HPDE6-E6E7 (cell line): ENCODE data around the gene ABHD2.

Source experiments
- DNase-seq: peaks from one replicate; pipeline ENCODE4 v3.0.0; 2011; ENCODE audit warnings: missing footprints; ENCODE audit errors: extremely low spot score

Gene ABHD2

GRCh38 chr15:89194608-89195007 is 106.4 kb downstream of the ABHD2 start:
- DNase-seq, result no peak

GRCh38 chr15:89195836-89196235 is 107.6 kb downstream of the ABHD2 start:
- DNase-seq, result no peak

DNA sequence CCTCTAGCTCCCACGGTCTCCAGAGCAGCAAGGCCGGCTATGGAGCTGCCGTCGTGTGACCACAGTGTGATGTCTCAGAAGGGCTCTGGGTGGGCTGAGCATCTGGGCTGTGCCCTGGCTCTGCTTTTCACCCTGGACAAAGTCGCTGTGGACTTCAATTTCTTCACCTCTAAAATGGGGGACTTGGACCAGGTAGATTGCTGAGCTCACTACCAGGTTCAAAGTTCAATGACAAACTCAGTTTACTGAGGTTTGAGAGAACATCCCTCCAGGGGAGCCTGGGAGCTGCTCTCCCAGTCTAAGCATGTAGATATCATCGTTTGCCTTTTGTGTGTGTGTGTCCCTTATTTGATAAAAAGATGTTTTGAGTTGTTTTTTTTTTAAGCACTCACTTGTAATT is 108.0 kb downstream of the ABHD2 start:
- no peak for DNase-seq

GRCh38 chr15:89196994-89197393 is 108.7 kb downstream of the ABHD2 start:
- peak; percentile 17 for DNase-seq

DNA sequence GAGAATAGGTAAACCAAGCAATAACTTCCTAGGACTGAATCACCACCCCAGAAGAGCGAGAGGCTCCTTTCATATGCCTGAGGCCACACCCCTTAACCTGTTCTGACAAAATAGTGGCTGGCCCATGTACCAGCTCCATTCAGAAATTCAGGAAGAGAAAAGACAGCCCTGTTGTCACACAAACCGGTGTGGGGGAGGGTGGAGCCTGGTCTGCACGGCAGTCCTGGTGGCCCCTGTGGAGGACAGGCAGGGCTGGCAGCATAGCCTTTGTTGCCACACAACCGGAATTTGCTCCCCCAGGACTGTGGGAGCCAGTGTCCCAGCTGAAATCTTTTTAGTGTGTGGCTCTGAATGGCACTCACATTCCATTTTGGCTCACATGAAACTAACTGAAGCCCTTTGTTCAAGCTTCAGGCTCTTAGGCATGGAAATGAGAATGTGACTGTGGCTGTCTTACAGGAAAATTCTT is 109.3 kb downstream of the ABHD2 start:
- DNase-seq, result peak; percentile 74

- DNase-seq, result no peak
These were observed 109.9 kb downstream of the ABHD2 start for GRCh38 chr15:89198196-89198595.

DNA sequence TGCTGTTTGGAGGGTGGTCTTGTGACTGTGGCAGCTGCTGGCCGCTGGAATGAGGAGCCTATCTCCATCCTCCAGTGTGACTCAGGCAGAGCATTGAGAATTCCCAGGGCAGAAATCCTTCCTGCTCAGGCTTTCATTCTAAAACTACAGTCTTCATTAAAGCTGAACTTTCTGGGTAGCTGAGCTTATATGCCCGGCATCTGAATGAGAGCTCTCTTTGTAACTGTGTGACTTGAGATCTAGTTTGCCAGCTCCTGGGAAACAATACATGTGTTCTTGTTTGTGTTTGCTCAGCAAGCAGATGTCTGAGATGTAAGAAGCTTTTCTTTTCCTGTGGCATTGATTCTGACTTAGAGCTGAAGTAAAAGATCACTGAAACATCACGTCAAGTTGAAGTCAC is 110.7 kb downstream of the ABHD2 start:
- no peak for DNase-seq

DNA sequence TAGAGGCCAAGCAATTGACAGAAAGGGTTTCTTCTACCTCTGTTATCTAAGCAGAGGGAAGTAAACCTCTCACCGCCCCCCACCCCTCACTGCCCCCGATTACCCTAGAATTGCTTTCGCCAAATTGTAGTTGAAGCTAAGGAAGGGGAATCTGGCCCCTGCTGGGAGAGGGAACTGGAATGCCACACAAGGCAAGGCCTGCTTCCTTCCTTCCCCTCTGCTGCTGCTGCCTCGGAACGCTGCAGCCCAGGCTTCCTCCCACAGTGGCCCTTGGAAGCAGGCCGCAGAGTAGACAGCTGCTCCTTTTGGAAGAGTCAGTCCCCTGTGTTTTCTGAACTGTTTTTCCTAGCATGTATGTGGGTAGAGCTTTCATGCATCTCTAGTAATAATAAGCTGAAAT is 111.5 kb downstream of the ABHD2 start:
- DNase-seq, result no peak

DNA sequence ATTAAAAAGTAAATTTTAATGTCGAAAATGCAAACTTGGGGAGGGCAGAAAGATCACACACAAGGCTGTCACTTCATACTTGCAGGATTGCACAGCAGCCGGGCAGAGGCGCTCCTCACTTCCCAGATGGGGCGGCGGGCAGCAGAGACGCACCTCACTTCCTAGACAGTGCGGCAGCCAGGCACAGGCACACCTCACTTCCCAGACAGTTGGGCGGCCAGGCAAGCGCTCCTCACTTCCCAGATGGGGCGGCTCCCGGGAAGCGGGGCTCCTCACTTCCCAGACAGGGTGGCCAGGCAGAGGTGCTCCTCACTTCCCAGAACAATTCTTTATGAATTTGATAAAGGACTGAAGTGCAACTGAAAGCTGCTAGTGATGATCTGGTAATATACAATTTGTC is 111.9 kb downstream of the ABHD2 start:
- DNase-seq, result no peak

- no peak for DNase-seq
These were observed 113.3 kb downstream of the ABHD2 start for GRCh38 chr15:89201465-89202005.

DNA sequence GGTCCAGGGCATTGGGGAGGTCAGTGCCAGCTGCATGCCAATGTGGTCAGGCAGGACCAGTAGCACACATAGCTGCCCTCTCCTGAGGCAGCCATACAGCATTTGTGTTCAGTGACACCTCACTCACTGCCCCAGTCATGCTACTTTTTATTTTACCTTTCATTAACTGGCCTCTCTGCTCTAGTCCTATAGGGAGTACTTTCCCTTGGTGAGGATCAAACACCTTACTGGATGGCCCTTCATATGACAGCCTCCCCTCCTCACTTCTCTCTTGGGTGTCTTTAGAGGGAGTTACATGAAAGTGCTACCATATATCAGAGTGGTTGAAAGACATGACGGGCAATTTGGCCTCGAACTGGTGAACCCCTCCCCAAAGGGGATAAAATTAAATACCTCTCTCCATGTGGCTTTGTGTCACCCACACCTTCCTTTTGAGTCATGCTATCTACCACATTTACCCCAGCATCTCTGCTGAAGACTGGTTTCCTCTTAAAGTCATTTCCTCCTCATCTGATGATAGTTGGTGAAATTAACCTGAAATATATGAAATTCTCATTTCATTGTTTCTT is 115.5 kb downstream of the ABHD2 start:
- DNase-seq, result no peak

- no peak for DNase-seq
These were observed 117.8 kb downstream of the ABHD2 start for GRCh38 chr15:89205991-89206585.

- DNase-seq, result peak; percentile 83
These were observed 118.7 kb downstream of the ABHD2 start for GRCh38 chr15:89206908-89207331.

DNA sequence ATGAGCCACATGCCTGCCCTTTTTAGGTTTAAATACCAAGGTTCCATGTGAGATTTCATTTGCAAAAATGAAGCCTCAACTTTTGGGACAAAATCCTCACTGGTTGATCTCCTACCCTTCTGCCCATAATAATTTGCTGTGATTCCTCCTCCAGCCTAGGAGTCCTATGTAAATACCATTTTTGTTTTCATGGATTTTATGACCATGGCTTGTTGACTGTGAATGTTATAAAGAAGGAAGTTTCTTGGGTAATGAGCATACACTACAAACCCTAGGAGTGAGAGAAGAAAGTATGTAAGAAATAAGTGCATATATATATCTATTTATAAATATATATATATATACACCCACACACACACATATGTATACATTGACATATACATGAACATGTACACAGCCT is 120.0 kb downstream of the ABHD2 start:
- no peak for DNase-seq

DNA sequence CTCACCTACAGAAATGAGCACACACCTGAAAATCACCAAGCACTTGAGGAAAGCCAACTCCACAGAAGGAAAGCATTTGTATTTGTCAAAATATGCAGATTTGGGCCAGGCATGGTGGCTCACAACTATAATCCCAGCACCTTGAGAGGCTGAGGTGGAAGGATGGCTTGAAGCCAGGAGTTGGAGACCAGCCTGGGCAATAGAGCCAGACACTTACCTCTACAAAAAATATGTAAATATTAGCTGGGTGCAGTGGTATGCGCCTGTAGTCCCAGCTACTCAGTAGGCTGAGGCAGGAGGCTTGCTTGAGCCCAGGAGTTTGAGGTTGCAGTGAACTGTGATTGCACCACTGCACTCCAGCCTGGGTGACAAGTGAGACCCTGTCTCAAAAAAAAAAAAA is 120.8 kb downstream of the ABHD2 start:
- no peak for DNase-seq

- DNase-seq, result no peak
These were observed 123.5 kb downstream of the ABHD2 start for GRCh38 chr15:89211678-89212170.

DNA sequence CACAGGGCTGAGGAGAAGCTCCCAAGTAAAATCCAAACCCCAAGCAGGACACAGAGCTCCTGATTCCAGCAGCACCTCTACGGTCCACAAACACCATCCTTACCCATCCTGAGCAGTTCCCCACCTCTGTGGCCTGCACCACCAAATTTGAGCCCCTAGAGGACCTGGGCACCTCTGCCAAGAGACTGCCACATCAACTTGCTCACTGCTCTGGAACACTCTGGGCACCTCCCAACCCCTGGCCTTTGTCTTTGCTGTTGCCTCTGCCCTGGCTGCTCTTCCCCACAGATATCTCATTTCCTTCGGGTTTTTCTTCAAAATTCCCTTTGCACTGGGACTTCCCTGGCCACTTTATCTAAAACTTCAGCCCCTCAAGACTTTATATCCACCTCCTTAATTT is 127.4 kb downstream of the ABHD2 start:
- no peak for DNase-seq

DNA sequence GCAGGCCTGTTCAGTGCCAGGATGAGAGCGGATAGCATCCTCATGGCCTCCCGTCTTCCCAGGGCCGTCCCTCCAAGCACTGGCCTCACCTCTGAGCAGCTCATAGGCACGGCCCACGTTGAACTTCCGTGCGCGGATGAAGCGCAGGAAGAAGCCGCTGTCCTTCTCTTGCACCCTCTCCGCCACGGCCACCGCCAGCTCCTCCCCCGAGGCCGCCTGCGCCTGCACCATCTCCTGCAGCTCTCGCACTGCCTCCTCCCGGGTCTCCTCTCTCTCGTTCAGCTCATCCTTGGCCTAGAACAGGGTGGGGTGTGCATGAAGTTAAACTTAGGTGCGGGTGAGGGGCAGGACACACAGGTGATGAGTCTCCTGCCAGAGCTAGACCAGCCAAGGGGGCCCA is 128.8 kb downstream of the ABHD2 start:
- DNase-seq, result no peak

DNA sequence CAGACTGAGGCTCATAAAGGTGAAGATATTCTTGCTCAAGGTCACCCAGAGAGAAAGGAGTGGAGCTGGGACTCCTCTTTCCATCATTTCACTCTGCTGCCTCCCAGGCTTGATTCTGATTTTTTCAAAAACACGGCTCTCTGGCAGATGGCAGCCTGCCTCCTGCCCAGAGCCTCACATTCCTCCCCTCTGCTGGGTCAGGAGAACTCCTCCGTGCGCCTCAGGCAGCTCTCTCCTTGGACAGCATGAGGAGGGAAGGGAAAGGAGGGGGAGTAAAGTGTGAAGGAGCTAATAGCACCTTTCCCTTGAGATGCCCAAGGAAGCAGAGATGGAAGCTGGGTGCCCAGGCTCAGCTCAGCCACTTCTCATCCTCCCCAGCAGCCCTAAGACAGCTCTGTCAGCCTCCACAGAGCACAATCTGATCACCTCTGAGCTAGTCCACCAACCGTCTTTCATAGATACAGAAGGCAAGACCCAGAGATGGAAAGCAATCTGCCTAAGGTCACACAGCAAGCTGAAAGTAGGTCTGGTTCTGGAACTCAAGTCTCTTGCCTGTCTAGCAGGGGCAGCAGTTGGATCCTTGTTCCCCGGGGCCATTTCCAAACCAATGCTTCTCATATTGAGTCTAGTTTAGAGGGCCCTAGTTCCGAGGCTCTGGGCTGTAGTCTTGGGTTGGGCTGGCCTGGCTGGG is 129.6 kb downstream of the ABHD2 start:
- DNase-seq, result no peak

- DNase-seq, result no peak
These were observed 130.3 kb downstream of the ABHD2 start for GRCh38 chr15:89218531-89218930.

- DNase-seq, result no peak
These were observed 133.3 kb downstream of the ABHD2 start, which contains the start of gene RLBP1 for GRCh38 chr15:89221543-89221942. Gene RLBP1, minus strand, starts transcription at chr15:89221579. Its CDS starts 2,604 bp downstream, at chr15:89218975.

- no peak for DNase-seq
These were observed 137.3 kb downstream of the ABHD2 start for GRCh38 chr15:89225588-89225987.
